Heart left ventricle (tissue), 13 donors: ENCODE data around the gene NUDT14.

Experiments used
- POLR2A ChIP-seq, 2 donors: fragments of 450-650 bp; IDR thresholded peaks; one replicate each; pipeline ENCODE4 v1.6.1; 2017; ENCODE audit warnings: antibody characterized with exemption in 2 of 2, mild to moderate bottlenecking in 2 of 2, moderate library complexity in 2 of 2
- TF ChIP-seq, protein P1 (sequence below), 12 donors: fragments of 200-600 bp; sonication (generic) in 4 of 12; IDR thresholded peaks; one replicate each; pipeline versions ENCODE4 v1.5.0 to v1.8.0; 2018 to 2022; ENCODE audit warnings: antibody characterized with exemption in 12 of 12, mild to moderate bottlenecking in 5 of 12
- donor health status: ischemic (EF 13 %, LVEDD 7.1; RV severe dilation, severe dysfunction).
- donor health status: DM: no; HTN: yes; CAD: no.
- donor health status: DM: no; HTN: no; CAD: no.
- donor health status: ischemic (EF 25% LVEDD 6.9; RV normal size, moderate dysfunction).
- donor health status: ischemic (EF 25% LVEDD 5.7; RV mildly dilated, moderate dysfunction).
- donor health status: ischemic (EF 35%, LVEDD 5.7; RV mildly dilated, moderate dysfunction).
- donor health status: nonischemic (EF 11% LVEDD 7.7; RV severe dilation, severe dysfunction).
- donor health status: DM: yes; HTN: yes; CAD: no.
- donor health status: PGD.
- donor health status: ischemic (EF 29% LVEDD 5.4; RV normal size, mild dysfunction).
- donor health status: nonischemic (EF 23%, LVEDD 6.1; RV moderate dilation, normal function).

DNA sequence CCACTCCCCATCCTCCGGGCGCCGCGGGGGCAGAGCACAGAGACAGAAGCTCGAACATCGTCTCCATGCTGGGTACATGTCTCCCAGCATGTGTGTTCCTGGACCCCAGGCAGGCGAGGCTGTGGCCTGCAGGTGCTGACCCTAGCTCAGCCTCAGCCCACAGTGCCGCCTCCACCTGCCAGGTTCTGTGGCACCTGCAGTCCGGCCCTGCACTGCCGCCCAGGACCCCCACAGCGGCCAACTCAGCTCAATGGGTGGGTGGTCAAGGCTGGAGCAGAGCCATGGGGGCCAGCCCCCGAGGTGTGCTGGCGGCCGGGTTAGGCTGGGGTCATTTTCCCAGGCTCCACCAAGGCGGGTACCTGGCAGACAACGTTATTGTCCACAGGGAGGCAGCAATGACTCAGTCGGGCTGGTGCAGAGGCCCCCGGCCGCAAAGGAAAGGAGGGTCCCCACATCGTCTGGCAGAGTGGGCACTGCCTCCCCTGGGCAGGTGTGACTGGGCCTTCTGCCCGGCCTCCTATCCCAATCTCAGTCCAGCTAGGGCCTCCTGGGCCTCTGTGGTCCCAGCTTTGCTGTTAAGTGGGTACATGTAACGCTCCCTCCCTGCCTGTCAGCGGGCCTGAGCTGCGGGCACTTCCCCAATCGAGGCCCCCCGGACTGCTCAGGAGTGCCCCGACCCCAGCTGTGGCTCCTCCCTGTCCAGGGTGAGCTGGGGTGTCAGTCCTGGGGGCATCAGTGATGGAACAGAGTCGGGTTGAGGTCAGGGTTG, 20.2 kb upstream of the NUDT14 start:
- TF ChIP-seq, protein P1, sequence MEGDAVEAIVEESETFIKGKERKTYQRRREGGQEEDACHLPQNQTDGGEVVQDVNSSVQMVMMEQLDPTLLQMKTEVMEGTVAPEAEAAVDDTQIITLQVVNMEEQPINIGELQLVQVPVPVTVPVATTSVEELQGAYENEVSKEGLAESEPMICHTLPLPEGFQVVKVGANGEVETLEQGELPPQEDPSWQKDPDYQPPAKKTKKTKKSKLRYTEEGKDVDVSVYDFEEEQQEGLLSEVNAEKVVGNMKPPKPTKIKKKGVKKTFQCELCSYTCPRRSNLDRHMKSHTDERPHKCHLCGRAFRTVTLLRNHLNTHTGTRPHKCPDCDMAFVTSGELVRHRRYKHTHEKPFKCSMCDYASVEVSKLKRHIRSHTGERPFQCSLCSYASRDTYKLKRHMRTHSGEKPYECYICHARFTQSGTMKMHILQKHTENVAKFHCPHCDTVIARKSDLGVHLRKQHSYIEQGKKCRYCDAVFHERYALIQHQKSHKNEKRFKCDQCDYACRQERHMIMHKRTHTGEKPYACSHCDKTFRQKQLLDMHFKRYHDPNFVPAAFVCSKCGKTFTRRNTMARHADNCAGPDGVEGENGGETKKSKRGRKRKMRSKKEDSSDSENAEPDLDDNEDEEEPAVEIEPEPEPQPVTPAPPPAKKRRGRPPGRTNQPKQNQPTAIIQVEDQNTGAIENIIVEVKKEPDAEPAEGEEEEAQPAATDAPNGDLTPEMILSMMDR (IDR thresholded peaks at IDR 0.05), result peak in 5 of 12 donors; percentile 6 to 25 (median 16)
- no peak for TF ChIP-seq POLR2A (IDR thresholded peaks at IDR 0.05)
